22Rv1 (cell line): ENCODE measurements around the gene CAMK2B.

Experiments used
- CTCF ChIP-seq: fragments of 450-650 bp; IDR thresholded peaks from 2 replicates; pipeline ENCODE4 v1.5.1; 2017; ENCODE audit warnings: mild to moderate bottlenecking
- ZFX ChIP-seq: fragments of 450-650 bp; IDR thresholded peaks from 2 replicates; pipeline ENCODE4 v1.6.1; 2017; ENCODE audit warnings: antibody characterized with exemption, borderline replicate concordance

- TF ChIP-seq CTCF (no peak), ZFX (no peak)
These were observed 22.2 kb upstream of the CAMK2B start for GRCh38 chr7:44347546-44348114.
